ENCODE measurements around the gene CDCP1.

- TF ChIP-seq CTCF (IDR thresholded peaks at IDR 0.05; ENCODE audit: low read length), result no peak
- no peak for TF ChIP-seq EZH2 (IDR thresholded peaks at IDR 0.05; ENCODE audit: borderline replicate concordance, low read length)
Observed at GRCh38 chr3:45112939-45113338, 33.2 kb downstream of the CDCP1 start.
